AG04450 (cell line): ENCODE results near the gene GALNT2. TPM values are rescaled to one million over a fixed set of nuclear protein-coding genes. Genes with fewer than 3 reads are reported as not detected.

Experiments used
- CTCF ChIA-PET: fragments of 300-600, 350-600 bp; formaldehyde crosslinking; extraction: SDS; loops from one replicate; lab custom pipeline; 2022; ENCODE audit warnings: antibody characterized with exemption, inconsistent platforms; lab: Charles Lee
- POLR2A ChIA-PET: fragments of 350-600 bp; formaldehyde crosslinking; extraction: SDS; loops from one replicate; lab custom pipeline; 2021; ENCODE audit warnings: antibody characterized with exemption, inconsistent platforms; lab: Yijun Ruan, JAX
- DNase-seq: peaks from one replicate; pipeline ENCODE4 v3.0.0-alpha.2; 2011; ENCODE audit warnings: low read depth, low spot score
- H3K27ac ChIP-seq: one replicate; pipeline ENCODE4 v1.5.1; 2012; ENCODE audit warnings: low read depth, low read length, control low read depth
- H3K27me3 ChIP-seq: one replicate; pipeline ENCODE4 v1.6.0; 2012; ENCODE audit warnings: low read length; ENCODE audit not compliant: control insufficient read depth, insufficient read depth
- H3K4me3 ChIP-seq: 2 replicates; pipeline ENCODE4 v1.5.1; 2011; ENCODE audit warnings: mild to moderate bottlenecking, low read depth, low read length, control low read depth
- H3K9me3 ChIP-seq: 2 replicates; pipeline ENCODE4 v1.5.1; 2012; ENCODE audit warnings: low read length; ENCODE audit not compliant: control insufficient read depth, insufficient read depth
- polyA plus RNA-seq: library from polyadenylated mRNA; depleted of rRNA; stranded (reverse); fragments of >200 nt; gene quantifications from 2 replicates; pipeline ENCODE4 v1.2.3, GENCODE V29; 2011
- TF ChIP-seq, protein P1 (sequence below): IDR thresholded peaks from 2 replicates; pipeline ENCODE4 v1.5.1; 2011; ENCODE audit warnings: low read depth, low read length, control low read depth, inconsistent platforms

The GALNT2 gene
- polyA plus RNA-seq, 1 experiment: 121 TPM

DNA sequence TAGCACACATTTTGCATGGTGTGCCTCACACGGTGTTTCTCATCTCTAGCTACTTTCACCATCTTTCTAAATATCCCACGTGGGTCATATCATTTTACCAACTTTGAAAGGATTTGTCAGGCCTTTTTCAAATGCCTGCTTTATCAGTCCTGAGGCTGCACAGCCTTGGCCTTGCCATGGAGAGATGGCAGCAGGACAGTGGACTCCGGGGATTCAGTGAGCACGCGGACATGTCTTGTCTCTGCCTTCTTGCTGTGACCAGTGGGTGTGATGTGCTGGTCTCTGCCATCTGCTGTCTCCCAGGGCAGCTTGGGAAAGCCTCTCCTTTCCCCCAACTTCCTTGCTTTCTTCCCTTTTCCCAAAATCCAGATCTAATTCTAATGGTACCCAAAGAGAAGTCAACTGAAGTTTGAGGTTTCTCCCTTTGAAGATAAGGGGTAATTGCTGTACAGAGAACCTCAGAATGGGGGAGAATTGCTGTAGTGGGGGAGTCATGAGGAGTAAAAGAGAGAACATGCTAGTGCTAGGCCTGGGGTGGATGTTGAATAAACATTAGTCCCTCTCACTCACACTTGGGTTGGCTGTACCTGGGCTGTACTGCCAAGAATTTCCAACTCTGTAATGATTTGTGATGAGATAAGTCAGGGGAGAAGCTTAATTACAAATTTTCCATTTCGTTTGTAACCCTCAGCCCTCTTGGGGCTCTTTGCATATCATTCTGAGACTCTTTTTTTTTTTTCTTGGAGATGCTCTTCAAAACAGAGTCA is 99.5 kb downstream of the GALNT2 start:
- TF ChIP-seq, protein P1, sequence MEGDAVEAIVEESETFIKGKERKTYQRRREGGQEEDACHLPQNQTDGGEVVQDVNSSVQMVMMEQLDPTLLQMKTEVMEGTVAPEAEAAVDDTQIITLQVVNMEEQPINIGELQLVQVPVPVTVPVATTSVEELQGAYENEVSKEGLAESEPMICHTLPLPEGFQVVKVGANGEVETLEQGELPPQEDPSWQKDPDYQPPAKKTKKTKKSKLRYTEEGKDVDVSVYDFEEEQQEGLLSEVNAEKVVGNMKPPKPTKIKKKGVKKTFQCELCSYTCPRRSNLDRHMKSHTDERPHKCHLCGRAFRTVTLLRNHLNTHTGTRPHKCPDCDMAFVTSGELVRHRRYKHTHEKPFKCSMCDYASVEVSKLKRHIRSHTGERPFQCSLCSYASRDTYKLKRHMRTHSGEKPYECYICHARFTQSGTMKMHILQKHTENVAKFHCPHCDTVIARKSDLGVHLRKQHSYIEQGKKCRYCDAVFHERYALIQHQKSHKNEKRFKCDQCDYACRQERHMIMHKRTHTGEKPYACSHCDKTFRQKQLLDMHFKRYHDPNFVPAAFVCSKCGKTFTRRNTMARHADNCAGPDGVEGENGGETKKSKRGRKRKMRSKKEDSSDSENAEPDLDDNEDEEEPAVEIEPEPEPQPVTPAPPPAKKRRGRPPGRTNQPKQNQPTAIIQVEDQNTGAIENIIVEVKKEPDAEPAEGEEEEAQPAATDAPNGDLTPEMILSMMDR: no peak
- POLR2A ChIA-PET: no interaction called here

DNA sequence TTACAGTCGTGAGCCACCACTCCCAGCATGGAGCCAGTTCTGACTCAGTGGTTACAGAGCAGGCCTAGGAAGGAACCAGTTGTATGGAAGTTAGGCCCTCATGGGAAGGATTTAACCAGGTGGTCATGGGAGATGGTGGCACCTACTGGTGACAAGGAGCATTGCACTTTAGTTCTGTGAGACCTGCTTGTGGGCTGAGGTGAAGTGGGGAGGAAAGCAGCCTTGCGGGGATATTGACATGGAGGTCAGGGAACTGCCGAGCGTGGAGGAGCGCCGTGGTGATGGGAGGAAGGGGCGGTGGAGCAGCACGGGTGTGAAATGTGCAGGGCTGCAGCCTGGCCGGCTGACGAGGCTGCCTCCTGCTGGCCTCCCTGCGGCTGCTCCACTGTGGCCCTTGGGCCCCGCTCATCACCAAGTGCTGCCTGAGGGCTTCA is 100.4 kb downstream of the GALNT2 start:
- TF ChIP-seq, protein P1: peak; percentile 47; the same call in 1 of the 2 replicates
- Histone ChIP-seq H3K27ac (no peak overlapping the region), H3K27me3 (no peaks in the 10 kb centered on the region), H3K9me3 (peaks cover 10% of the 10 kb centered on the region), H3K4me3 (no peak overlapping the region)
- POLR2A ChIA-PET: no interaction called here
- no peak for DNase-seq
- CTCF ChIA-PET: no interaction called here

More for the DNA sequence above, 99.5 kb downstream of the GALNT2 start:
- H3K27me3 ChIP-seq: no peaks in the 10 kb centered on the region
- peaks cover 10% of the 10 kb centered on the region for H3K9me3 ChIP-seq
- H3K27ac ChIP-seq: no peak overlapping the region
- no peak overlapping the region for H3K4me3 ChIP-seq
- CTCF ChIA-PET: no interaction called here
- DNase-seq: no peak

DNA sequence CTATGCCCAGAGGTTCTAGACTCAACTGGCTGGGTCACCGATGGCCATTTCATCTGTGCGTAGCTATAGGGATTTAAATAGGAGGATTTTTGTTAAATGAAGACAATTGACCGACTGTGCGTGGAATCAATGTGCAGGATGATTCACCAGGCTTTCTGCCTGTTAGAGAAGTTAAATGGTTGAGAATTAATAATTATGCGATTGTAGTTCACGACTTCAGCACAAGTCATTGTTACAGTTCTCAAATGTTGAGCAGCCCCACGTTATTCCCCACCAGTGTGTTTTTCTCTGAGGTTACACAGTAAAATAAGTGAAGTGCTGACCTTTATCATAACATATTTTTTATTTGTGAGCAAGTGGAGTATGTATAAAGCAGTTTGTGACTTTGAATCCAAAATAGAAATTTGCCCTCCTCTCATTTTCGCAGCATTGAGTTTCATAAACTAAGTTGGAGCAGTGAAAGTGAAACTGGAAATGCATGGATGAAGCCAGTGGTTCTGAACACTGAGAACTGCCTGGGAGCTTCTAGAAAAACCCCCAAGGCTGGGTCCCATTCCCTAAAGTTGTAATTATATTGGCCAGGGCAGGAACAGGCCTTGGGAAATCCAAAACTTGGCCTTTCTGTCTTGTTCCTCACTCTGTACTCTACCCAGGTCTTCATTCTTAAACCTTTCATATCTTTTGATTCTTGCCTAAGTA is 102.6 kb downstream of the GALNT2 start:
- ChIA-PET CTCF (no interaction called here), POLR2A (no interaction called here)
- Histone ChIP-seq H3K9me3 (peaks cover 10% of the 10 kb centered on the region), H3K4me3 (no peak overlapping the region), H3K27me3 (no peaks in the 10 kb centered on the region), H3K27ac (no peak overlapping the region)
- TF ChIP-seq, protein P1: no peak
- no peak for DNase-seq

DNA sequence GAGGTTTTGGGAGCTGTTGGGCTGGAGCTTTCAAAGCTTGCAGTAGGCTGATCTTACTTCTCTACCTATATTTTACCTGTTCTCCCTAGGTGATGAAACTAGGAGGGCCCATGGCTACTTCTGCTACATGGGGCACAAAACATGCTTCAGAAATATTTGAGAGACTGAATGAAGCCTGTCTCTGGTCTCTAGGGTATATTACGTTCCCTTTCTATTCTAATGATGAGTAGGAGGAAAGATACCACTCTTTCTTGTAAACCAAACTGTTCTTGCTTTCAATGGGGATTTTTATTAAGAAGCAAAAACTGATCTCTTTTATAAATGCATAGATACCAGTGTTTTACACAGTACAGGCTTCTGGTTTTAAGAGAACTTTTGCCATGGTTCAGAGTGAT is 103.1 kb downstream of the GALNT2 start:
- Histone ChIP-seq H3K4me3 (no peak overlapping the region), H3K27me3 (no peaks in the 10 kb centered on the region), H3K9me3 (peaks cover 10% of the 10 kb centered on the region), H3K27ac (no peak overlapping the region)
- ChIA-PET POLR2A (no interaction called here), CTCF (no interaction called here)
- no peak for DNase-seq
- TF ChIP-seq, protein P1: no peak

DNA sequence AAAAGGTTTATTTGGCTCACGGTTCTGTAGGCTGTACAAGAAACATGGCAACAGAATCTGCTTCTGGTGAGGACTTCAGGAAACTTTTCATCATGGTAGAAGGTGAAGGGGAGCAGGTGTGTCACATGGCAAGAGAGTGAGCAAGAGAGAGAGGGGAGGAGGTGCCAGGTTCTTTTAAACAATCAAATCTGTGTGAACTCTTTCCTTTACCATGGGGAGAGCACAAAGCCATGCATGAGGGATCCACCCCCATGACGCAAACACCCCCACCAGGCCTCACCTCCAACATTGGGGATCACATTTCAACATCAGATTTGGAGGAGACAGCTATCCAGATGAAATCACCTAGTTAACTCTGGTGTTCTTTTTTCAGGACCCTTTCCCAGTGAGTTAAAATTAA is 103.6 kb downstream of the GALNT2 start:
- no peak for DNase-seq
- no peak overlapping the region for H3K27ac ChIP-seq
- TF ChIP-seq, protein P1: no peak
- peaks cover 10% of the 10 kb centered on the region for H3K9me3 ChIP-seq
- H3K4me3 ChIP-seq: no peak overlapping the region
- no peaks in the 10 kb centered on the region for H3K27me3 ChIP-seq
- POLR2A ChIA-PET: no interaction called here
- CTCF ChIA-PET: no interaction called here
